Astrocyte (in vitro differentiated cells and primary cell): ENCODE results near the gene SIDT2. TPM values are rescaled to one million over a fixed set of nuclear protein-coding genes. Genes with fewer than 3 reads are reported as not detected.

Experiments used
- DNase-seq: peaks from one replicate; pipeline ENCODE4 v3.0.0-alpha.2; 2010; ENCODE audit warnings: low read depth
- FAIRE-seq: peaks from 2 replicates; lab custom pipeline; 2011; peaks lifted over from hg19 to GRCh38; lab: Jason Lieb, UNC
- H2AFZ ChIP-seq: 2 replicates; pipeline ENCODE4 v1.6.0; 2012; ENCODE audit warnings: low read depth, low read length, inconsistent platforms
- H3K27ac ChIP-seq: 2 replicates; pipeline ENCODE4 v1.5.1; 2011; ENCODE audit warnings: low read depth, low read length, inconsistent platforms
- H3K27me3 ChIP-seq: 2 replicates; pipeline ENCODE4 v1.6.0; 2011; ENCODE audit warnings: low read length, inconsistent platforms; ENCODE audit not compliant: insufficient read depth
- H3K36me3 ChIP-seq: 2 replicates; pipeline ENCODE4 v1.5.1; 2011; ENCODE audit warnings: low read length, inconsistent platforms; ENCODE audit not compliant: insufficient read depth
- H3K4me1 ChIP-seq: 2 replicates; pipeline ENCODE4 v1.5.1; 2011; ENCODE audit warnings: low read length, inconsistent platforms; ENCODE audit not compliant: insufficient read depth
- H3K4me2 ChIP-seq: 2 replicates; pipeline ENCODE4 v1.6.0; 2012; ENCODE audit warnings: low read length, inconsistent platforms
- H3K4me3 ChIP-seq: 2 replicates; pipeline ENCODE4 v1.5.1; 2011; ENCODE audit warnings: low read depth, mild to moderate bottlenecking, low read length, inconsistent platforms; ENCODE audit not compliant: insufficient read depth
- H3K79me2 ChIP-seq: 2 replicates; pipeline ENCODE4 v1.6.0; 2012; ENCODE audit warnings: mild to moderate bottlenecking, low read length, inconsistent platforms; ENCODE audit not compliant: insufficient read depth
- H3K9ac ChIP-seq: 2 replicates; pipeline ENCODE4 v1.6.0; 2012; ENCODE audit warnings: mild to moderate bottlenecking, low read length, inconsistent platforms
- H3K9me3 ChIP-seq: 2 replicates; pipeline ENCODE4 v1.5.1; 2012; ENCODE audit warnings: low read depth, mild to moderate bottlenecking, low read length, inconsistent platforms; ENCODE audit not compliant: insufficient read depth
- H4K20me1 ChIP-seq: 2 replicates; pipeline ENCODE4 v1.6.0; 2012; ENCODE audit warnings: low read length, inconsistent platforms; ENCODE audit not compliant: insufficient read depth
- H3K27ac Mint-ChIP-seq: one replicate; pipeline ENCODE4 v1.8.0; 2021; ENCODE audit warnings: mild to moderate bottlenecking, mixed read lengths; ENCODE audit not compliant: unreplicated experiment
- H3K27me3 Mint-ChIP-seq: one replicate; pipeline ENCODE4 v1.8.0; 2021; ENCODE audit warnings: low read depth, mixed read lengths; ENCODE audit not compliant: unreplicated experiment
- H3K36me3 Mint-ChIP-seq: one replicate; pipeline ENCODE4 v1.8.0; 2021; ENCODE audit warnings: low read depth, mixed read lengths; ENCODE audit not compliant: unreplicated experiment
- H3K4me1 Mint-ChIP-seq: one replicate; pipeline ENCODE4 v1.8.0; 2021; ENCODE audit warnings: low read depth, mixed read lengths; ENCODE audit not compliant: unreplicated experiment
- H3K4me3 Mint-ChIP-seq: one replicate; pipeline ENCODE4 v1.8.0; 2021; ENCODE audit warnings: mild to moderate bottlenecking, moderate library complexity, mixed read lengths; ENCODE audit not compliant: unreplicated experiment
- H3K9me3 Mint-ChIP-seq: one replicate; pipeline ENCODE4 v1.8.0; 2021; ENCODE audit warnings: mild to moderate bottlenecking, mixed read lengths; ENCODE audit not compliant: unreplicated experiment
- CTCF ChIP-seq: IDR thresholded peaks from 2 replicates; pipeline ENCODE4 v1.5.1; 2011; ENCODE audit warnings: low read depth, mild to moderate bottlenecking, inconsistent platforms, low read length, moderate library complexity; ENCODE audit not compliant: insufficient read depth
- EZH2 ChIP-seq: IDR thresholded peaks from 2 replicates; pipeline ENCODE4 v1.6.1; 2012; ENCODE audit warnings: mild to moderate bottlenecking, low read length, inconsistent platforms; ENCODE audit not compliant: insufficient read depth
- total RNA-seq: library from RNA; stranded (reverse); gene quantifications from 2 replicates; pipeline ENCODE4 v1.2.1, GENCODE V29; 2021

The SIDT2 gene
- total RNA-seq, 1 donor from 2014 or later: 55.8 TPM

- H2AFZ ChIP-seq: peak overlapping the region; percentile 100
- peaks cover 21% of the 10 kb centered on the region for H3K4me1 ChIP-seq
- H3K4me2 ChIP-seq: peak overlapping the region; percentile 92
- H3K27me3 Mint-ChIP-seq: peaks cover 2% of the 10 kb centered on the region
- no peaks in the 10 kb centered on the region for H3K9me3 Mint-ChIP-seq
- DNase-seq (peak; percentile 45), FAIRE-seq (no peak)
- H3K36me3 ChIP-seq: peaks cover 4% of the 10 kb centered on the region
- TF ChIP-seq EZH2: no peak
- TF ChIP-seq CTCF: no peak
- H3K4me3 Mint-ChIP-seq: peak overlapping the region; percentile 91
- peak overlapping the region; percentile 91 for H3K27ac Mint-ChIP-seq
- no peaks in the 10 kb centered on the region for H3K9me3 ChIP-seq
- H3K36me3 Mint-ChIP-seq: peaks cover 9% of the 10 kb centered on the region
- peaks cover 38% of the 10 kb centered on the region for H4K20me1 ChIP-seq
- peaks cover 47% of the 10 kb centered on the region for H3K79me2 ChIP-seq
- peak overlapping the region; percentile 95 for H3K9ac ChIP-seq
- H3K27ac ChIP-seq: peak overlapping the region; percentile 86
- H3K4me3 ChIP-seq: peak overlapping the region; percentile 92
- H3K4me1 Mint-ChIP-seq: peaks cover 19% of the 10 kb centered on the region
- no peaks in the 10 kb centered on the region for H3K27me3 ChIP-seq
These were observed 35.2 kb upstream of the SIDT2 start for GRCh38 chr11:117143390-117143789.

- Histone ChIP-seq H2AFZ (peak within 1 kb of the TSS; percentile 100), H4K20me1 (peaks cover 44% of the 10 kb centered on the region), H3K4me1 (peaks cover 21% of the 10 kb centered on the region), H3K4me2 (peak within 1 kb of the TSS; percentile 92), H3K4me3 (peak within 1 kb of the TSS; percentile 92), H3K79me2 (peaks cover 53% of the 10 kb centered on the region), H3K9me3 (no peaks in the 10 kb centered on the region), H3K27me3 (no peaks in the 10 kb centered on the region), H3K9ac (peak within 1 kb of the TSS; percentile 95), H3K27ac (peak within 1 kb of the TSS; percentile 86), H3K36me3 (peaks cover 4% of the 10 kb centered on the region)
- TF ChIP-seq CTCF (no peak), EZH2 (no peak)
- peaks cover 2% of the 10 kb centered on the region for H3K27me3 Mint-ChIP-seq
- peaks cover 9% of the 10 kb centered on the region for H3K36me3 Mint-ChIP-seq
- H3K9me3 Mint-ChIP-seq: no peaks in the 10 kb centered on the region
- peaks cover 19% of the 10 kb centered on the region for H3K4me1 Mint-ChIP-seq
- DNase-seq (peak; percentile 82), FAIRE-seq (no peak)
- H3K4me3 Mint-ChIP-seq: peak within 1 kb of the TSS; percentile 100
- H3K27ac Mint-ChIP-seq: peak within 1 kb of the TSS; percentile 97
These were observed 34.6 kb upstream of the SIDT2 start, which contains the start of gene PAFAH1B2 for GRCh38 chr11:117143871-117144476. Gene PAFAH1B2 (plus strand): TSS chr11:117144287. CDS start chr11:117152448, 8,161 bp downstream.
